Subcutaneous abdominal adipose tissue (tissue), 5 donors: ENCODE data around the gene HENMT1.

ENCODE experiments used
- H3K27ac ChIP-seq: one replicate; pipeline ENCODE4 v1.7.0; 2013; ENCODE audit warnings: low read depth, mild to moderate bottlenecking, inconsistent platforms, low read length, moderate library complexity
- H3K27me3 ChIP-seq, 5 donors: one replicate each; pipeline ENCODE4 v1.7.0; 2013; ENCODE audit warnings: low read length in 5 of 5, inconsistent platforms in 1 of 5; ENCODE audit not compliant: control insufficient read depth in 5 of 5, insufficient read depth in 4 of 5
- H3K36me3 ChIP-seq, 5 donors: one replicate each; pipeline ENCODE4 v1.7.0; 2013; ENCODE audit warnings: low read length in 5 of 5; ENCODE audit not compliant: control insufficient read depth in 5 of 5, insufficient read depth in 5 of 5
- H3K4me1 ChIP-seq, 5 donors: one replicate each; pipeline ENCODE4 v1.7.0; 2013; ENCODE audit warnings: low read length in 5 of 5, mild to moderate bottlenecking in 3 of 5, moderate library complexity in 1 of 5; ENCODE audit not compliant: control insufficient read depth in 5 of 5, insufficient read depth in 5 of 5
- H3K4me3 ChIP-seq, 5 donors: one replicate each; pipeline ENCODE4 v1.7.0; 2013; ENCODE audit warnings: low read length in 5 of 5, low read depth in 1 of 5
- H3K9ac ChIP-seq, 5 donors: one replicate each; pipeline ENCODE4 v1.7.0; 2013; ENCODE audit warnings: low read length in 5 of 5, mild to moderate bottlenecking in 4 of 5, moderate library complexity in 3 of 5
- H3K9me3 ChIP-seq, 5 donors: one replicate each; pipeline ENCODE4 v1.7.0; 2013; ENCODE audit warnings: low read length in 5 of 5; ENCODE audit not compliant: control insufficient read depth in 5 of 5
- donor health status: healthy.
- donor health status: healthy.
- donor health status: healthy.
- donor health status: healthy.
- donor health status: healthy.

Gene HENMT1

DNA sequence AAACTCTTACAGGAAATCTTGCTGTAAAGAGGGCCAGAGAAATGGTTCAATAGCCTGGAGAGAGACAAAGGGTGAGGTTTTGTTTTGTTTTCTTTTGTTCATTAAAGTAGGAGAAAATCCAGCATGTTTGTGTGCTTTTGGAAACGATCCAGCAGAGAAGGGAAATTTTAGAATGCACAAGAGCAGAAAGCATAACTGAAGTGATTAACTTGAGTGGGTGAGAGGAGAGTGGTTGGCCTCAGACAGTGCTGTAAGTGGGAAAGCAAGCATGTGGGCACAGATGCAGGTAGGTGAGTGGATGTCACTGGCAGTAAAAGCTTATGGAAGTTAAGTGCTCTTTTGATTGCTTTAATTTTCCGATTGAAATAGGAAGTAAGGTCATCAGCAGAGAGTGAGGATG lies 50.8 kb downstream of the HENMT1 start:
- H3K9ac ChIP-seq = no peak overlapping the region
- peaks cover 3 to 15% (median 6%) of the 10 kb centered on the region in 5 donors for H3K4me1 ChIP-seq
- peaks cover 5 to 27% (median 11%) of the 10 kb centered on the region in 5 donors for H3K36me3 ChIP-seq
- no peak overlapping the region for H3K27ac ChIP-seq
- no peaks in the 10 kb centered on the region for H3K9me3 ChIP-seq
- no peak overlapping the region for H3K4me3 ChIP-seq
- H3K27me3 ChIP-seq = no peaks in the 10 kb centered on the region

DNA sequence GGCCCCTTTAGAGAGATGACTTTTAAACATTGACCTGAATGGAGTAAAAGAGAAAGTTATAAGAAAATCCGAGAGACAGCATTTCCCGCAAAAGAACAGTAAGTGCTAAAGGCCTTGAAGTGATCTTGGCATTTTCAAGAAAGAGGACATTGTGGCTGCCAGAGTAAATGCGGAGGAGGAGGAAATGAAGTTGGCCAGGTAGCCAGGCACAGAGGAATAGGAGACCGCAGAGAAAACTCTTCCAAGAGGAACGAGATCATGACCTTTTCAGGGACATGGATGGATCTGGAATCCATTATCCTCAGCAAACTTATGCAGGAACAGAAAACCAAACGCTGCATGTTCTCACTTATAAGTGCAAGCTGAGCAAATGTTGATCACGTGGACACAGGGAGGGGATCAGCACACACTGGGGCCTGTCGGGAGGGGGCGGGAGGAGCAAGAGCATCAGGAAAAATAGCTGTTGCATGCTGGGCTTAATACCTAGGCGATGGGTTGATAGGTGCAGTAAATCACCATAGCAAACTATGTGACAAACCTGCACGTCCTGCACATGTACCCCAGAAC lies 51.3 kb downstream of the HENMT1 start:
- H3K4me1 ChIP-seq = peaks cover 3 to 15% (median 6%) of the 10 kb centered on the region in 5 donors
- no peaks in the 10 kb centered on the region for H3K27me3 ChIP-seq
- H3K27ac ChIP-seq = no peak overlapping the region
- H3K9ac ChIP-seq = no peak overlapping the region
- H3K36me3 ChIP-seq = peaks cover 5 to 22% (median 11%) of the 10 kb centered on the region in 5 donors
- no peaks in the 10 kb centered on the region for H3K9me3 ChIP-seq
- peak overlapping the region in 1 of 5 donors; percentile 22 for H3K4me3 ChIP-seq

DNA sequence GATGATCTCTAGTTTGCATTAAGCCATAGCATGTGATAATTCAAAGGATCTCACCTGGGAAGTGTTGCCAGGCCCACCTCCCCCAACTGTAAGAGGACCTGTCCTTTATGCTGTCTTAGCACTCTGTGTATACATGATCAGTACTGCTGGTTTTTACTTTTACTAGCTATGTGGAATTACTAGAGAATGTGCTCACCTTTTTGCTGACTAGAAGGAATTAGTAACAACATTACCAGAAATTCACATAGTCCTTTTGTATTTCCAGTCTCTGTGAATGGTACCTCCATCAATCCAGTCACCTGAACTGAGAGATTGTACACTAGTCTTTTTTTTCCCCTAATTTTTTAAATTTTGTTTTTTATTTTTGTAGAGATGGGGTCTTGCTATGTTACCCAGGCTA lies 54.4 kb downstream of the HENMT1 start:
- peaks cover 0 to 16% (median 2%) of the 10 kb centered on the region in 5 donors for H3K36me3 ChIP-seq
- no peaks in the 10 kb centered on the region for H3K27me3 ChIP-seq
- H3K9me3 ChIP-seq = no peaks in the 10 kb centered on the region
- no peak overlapping the region for H3K4me3 ChIP-seq
- no peak overlapping the region for H3K9ac ChIP-seq
- peaks cover 3 to 15% (median 6%) of the 10 kb centered on the region in 5 donors for H3K4me1 ChIP-seq
- no peak overlapping the region for H3K27ac ChIP-seq

DNA sequence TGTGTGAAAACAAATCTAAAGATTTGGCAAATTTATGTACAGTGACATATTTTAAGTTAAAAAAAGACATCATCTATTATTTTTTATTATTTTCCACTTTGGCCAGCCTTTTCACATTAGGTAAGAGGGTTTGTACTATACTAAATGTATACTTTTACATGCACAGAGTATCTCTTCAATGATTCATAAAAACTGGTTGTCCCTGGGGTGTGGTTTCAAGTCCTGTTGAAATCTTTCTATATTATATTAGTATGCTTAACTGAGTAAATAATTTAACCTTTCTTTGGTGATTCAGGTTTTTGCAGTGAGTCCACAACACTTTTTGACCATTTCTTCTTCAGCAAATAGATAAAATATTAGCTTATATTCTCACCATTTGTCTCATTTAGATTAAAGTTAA lies 55.3 kb downstream of the HENMT1 start:
- Histone ChIP-seq H3K4me1 (peaks cover 3 to 15% (median 6%) of the 10 kb centered on the region in 5 donors), H3K4me3 (no peak overlapping the region), H3K27me3 (no peaks in the 10 kb centered on the region), H3K27ac (no peak overlapping the region), H3K36me3 (peaks cover 0 to 16% (median 2%) of the 10 kb centered on the region in 5 donors), H3K9me3 (no peaks in the 10 kb centered on the region), H3K9ac (no peak overlapping the region)

DNA sequence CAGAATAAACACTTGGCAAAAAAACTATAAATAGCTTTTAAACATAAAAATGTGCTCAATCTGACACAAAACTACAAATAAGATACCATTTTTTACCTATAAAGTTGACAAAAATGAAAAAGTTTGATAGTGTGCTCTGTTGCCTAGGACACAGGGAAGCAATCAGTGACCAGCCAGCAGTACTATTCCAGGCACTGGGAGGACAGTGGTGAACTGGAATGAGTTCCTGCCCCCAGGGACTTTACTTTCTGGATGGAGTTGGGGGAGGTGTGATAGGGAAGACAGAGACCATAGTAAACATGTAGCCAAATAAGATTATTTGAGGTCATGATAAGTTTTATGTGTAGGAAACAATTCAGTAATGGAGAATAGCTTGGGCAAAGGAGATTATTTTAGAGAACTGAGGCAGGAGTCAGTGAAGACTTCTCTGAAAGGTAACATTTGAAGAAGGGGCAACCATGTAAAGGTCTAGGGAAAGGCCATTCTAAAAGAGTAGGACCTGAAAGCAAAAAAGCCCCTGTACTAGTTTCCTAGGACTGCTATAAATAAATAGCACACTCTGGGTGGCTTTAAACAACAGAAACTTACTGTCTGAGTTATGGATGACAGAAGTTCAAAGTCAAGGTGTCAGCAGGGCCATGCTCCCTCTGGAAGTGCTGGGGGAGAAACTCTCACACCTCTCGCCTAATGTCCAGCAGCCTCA lies 59.0 kb downstream of the HENMT1 start:
- H3K9me3 ChIP-seq = no peaks in the 10 kb centered on the region
- H3K9ac ChIP-seq = no peak overlapping the region
- H3K36me3 ChIP-seq = peaks cover 0 to 13% (median 2%) of the 10 kb centered on the region in 5 donors
- H3K4me3 ChIP-seq = no peak overlapping the region
- no peaks in the 10 kb centered on the region for H3K27me3 ChIP-seq
- no peak overlapping the region for H3K27ac ChIP-seq
- peaks cover 0 to 4% (median 0%) of the 10 kb centered on the region in 5 donors for H3K4me1 ChIP-seq

DNA sequence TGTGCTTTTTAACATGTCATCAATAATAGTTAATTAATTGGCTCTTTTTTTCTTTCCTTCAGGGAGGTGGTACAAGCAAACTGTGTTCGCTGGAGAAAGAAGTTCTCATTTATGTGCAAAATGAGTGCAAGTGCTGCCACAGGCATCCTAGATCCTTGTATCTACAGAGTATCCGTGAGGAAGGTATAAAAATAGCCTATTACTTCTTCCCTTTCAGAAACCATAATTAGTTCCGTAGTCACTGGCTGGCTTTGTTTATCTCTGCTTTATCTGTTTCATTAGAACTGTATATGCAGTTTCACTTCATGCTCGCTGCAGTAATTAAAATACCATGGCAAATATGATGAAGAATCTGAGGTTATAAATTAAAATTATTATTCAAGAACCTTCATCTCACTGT lies 60.4 kb downstream of the HENMT1 start:
- Histone ChIP-seq H3K4me3 (peak overlapping the region in 2 of 5 donors; percentile 4 to 33), H3K9me3 (no peaks in the 10 kb centered on the region), H3K27me3 (no peaks in the 10 kb centered on the region), H3K27ac (no peak overlapping the region), H3K36me3 (peaks cover 0 to 13% (median 2%) of the 10 kb centered on the region in 5 donors), H3K4me1 (peaks cover 0 to 6% (median 0%) of the 10 kb centered on the region in 5 donors), H3K9ac (no peak overlapping the region)

DNA sequence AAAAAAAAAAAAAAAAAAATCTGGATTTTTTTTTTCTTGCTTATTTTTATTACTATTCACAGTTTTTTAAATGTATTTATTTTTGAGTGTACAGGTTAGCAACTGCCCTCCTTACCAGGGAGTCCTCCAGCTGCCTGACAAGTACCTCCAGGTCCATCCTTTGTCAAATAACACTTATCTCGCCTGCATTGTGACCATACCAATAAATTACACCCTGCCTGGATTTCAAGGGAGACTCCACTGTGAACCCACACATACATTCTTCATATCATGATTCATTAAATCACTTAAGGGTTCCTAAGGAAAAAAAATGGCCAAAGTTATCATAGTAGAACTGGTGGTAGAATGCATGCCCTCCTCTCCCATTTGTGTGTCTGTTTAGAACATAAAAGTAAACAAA lies 62.6 kb downstream of the HENMT1 start:
- no peak overlapping the region for H3K9ac ChIP-seq
- no peaks in the 10 kb centered on the region for H3K27me3 ChIP-seq
- no peak overlapping the region for H3K4me3 ChIP-seq
- peaks cover 0 to 6% (median 0%) of the 10 kb centered on the region in 5 donors for H3K36me3 ChIP-seq
- H3K27ac ChIP-seq = no peak overlapping the region
- H3K4me1 ChIP-seq = peaks cover 0 to 7% (median 0%) of the 10 kb centered on the region in 5 donors
- H3K9me3 ChIP-seq = no peaks in the 10 kb centered on the region
